H1 (cell line): ENCODE data around the gene S100A10. TPM values are rescaled to one million over a fixed set of nuclear protein-coding genes. Genes with fewer than 3 reads are reported as not detected.

Experiments used
- ATF3 ChIP-seq: IDR thresholded peaks from 2 replicates; pipeline ENCODE4 v1.6.1; 2011; ENCODE audit warnings: low read depth, mild to moderate bottlenecking, low read length; ENCODE audit not compliant: insufficient read depth
- EZH2 ChIP-seq: fragments of 200-600 bp; sonication (generic); IDR thresholded peaks from 2 replicates; pipeline ENCODE4 v1.7.1; 2012; ENCODE audit warnings: low read depth, mild to moderate bottlenecking, moderate library complexity, low read length, inconsistent platforms; ENCODE audit not compliant: severe bottlenecking
- KDM4A ChIP-seq: IDR thresholded peaks from one replicate; pipeline ENCODE4 v1.7.1; 2012; ENCODE audit warnings: low read depth, mild to moderate bottlenecking, moderate library complexity, low read length, inconsistent platforms; ENCODE audit not compliant: severe bottlenecking
- RFX5 ChIP-seq: IDR thresholded peaks from 2 replicates; pipeline ENCODE4 v1.6.1; 2011; ENCODE audit warnings: low read depth, low read length, improper control_type of control experiment, borderline replicate concordance
- SP4 ChIP-seq: IDR thresholded peaks from 2 replicates; pipeline ENCODE4 v1.6.1; 2012; ENCODE audit warnings: low read length, inconsistent platforms
- SRF ChIP-seq: IDR thresholded peaks from 2 replicates; pipeline ENCODE4 v1.6.1; 2011; ENCODE audit warnings: mild to moderate bottlenecking, low read depth, low read length, moderate library complexity
- SUZ12 ChIP-seq: fragments of 200-600 bp; sonication (generic); IDR thresholded peaks from 2 replicates; pipeline ENCODE4 v1.6.1; 2012; ENCODE audit warnings: mild to moderate bottlenecking, inconsistent platforms, low read length, moderate library complexity, mixed read lengths
- polyA plus RNA-seq, 7 experiments: library from polyadenylated mRNA; depleted of rRNA in 3 of 7; stranded (reverse) in 5 of 7; unstranded in 2 of 7; fragments of >200 nt in 5 of 7; fragments of 200-250 nt in 2 of 7; gene quantifications; 1 replicate in 5 of 7; 2 replicates in 1 of 7; 4 replicates in 1 of 7; pipeline versions ENCODE4 v1.2.1 to v1.2.3, GENCODE V29; 2011 to 2013; ENCODE audit warnings: missing spikeins in 2 of 7, mixed read lengths in 2 of 7
- total RNA-seq: library from RNA; stranded (reverse); fragmentation: NEBNext Ultra II Directional; extraction: Animal tissue kit (Norgen Biotek cat#: 25700); gene quantifications from 2 replicates; pipeline ENCODE4 v1.2.1, GENCODE V29; 2021
- TF ChIP-seq, protein P1 (sequence below): fragments of 300-600 bp; sonication (generic); IDR thresholded peaks from 2 replicates; pipeline ENCODE4 v1.7.1; 2012; ENCODE audit warnings: low read length, moderate library complexity, mild to moderate bottlenecking, inconsistent platforms; ENCODE audit not compliant: insufficient replicate concordance

Gene S100A10
- total and polyA plus RNA-seq, 2 of the 8 experiments (the other 6 are each of a cell fraction or from before 2014, with no cell fraction given) = 23.9 to 231 TPM

GRCh38 chr1:152021569-152021968, 27.9 kb upstream of the S100A10 start (continued):
- TF ChIP-seq, protein P1, sequence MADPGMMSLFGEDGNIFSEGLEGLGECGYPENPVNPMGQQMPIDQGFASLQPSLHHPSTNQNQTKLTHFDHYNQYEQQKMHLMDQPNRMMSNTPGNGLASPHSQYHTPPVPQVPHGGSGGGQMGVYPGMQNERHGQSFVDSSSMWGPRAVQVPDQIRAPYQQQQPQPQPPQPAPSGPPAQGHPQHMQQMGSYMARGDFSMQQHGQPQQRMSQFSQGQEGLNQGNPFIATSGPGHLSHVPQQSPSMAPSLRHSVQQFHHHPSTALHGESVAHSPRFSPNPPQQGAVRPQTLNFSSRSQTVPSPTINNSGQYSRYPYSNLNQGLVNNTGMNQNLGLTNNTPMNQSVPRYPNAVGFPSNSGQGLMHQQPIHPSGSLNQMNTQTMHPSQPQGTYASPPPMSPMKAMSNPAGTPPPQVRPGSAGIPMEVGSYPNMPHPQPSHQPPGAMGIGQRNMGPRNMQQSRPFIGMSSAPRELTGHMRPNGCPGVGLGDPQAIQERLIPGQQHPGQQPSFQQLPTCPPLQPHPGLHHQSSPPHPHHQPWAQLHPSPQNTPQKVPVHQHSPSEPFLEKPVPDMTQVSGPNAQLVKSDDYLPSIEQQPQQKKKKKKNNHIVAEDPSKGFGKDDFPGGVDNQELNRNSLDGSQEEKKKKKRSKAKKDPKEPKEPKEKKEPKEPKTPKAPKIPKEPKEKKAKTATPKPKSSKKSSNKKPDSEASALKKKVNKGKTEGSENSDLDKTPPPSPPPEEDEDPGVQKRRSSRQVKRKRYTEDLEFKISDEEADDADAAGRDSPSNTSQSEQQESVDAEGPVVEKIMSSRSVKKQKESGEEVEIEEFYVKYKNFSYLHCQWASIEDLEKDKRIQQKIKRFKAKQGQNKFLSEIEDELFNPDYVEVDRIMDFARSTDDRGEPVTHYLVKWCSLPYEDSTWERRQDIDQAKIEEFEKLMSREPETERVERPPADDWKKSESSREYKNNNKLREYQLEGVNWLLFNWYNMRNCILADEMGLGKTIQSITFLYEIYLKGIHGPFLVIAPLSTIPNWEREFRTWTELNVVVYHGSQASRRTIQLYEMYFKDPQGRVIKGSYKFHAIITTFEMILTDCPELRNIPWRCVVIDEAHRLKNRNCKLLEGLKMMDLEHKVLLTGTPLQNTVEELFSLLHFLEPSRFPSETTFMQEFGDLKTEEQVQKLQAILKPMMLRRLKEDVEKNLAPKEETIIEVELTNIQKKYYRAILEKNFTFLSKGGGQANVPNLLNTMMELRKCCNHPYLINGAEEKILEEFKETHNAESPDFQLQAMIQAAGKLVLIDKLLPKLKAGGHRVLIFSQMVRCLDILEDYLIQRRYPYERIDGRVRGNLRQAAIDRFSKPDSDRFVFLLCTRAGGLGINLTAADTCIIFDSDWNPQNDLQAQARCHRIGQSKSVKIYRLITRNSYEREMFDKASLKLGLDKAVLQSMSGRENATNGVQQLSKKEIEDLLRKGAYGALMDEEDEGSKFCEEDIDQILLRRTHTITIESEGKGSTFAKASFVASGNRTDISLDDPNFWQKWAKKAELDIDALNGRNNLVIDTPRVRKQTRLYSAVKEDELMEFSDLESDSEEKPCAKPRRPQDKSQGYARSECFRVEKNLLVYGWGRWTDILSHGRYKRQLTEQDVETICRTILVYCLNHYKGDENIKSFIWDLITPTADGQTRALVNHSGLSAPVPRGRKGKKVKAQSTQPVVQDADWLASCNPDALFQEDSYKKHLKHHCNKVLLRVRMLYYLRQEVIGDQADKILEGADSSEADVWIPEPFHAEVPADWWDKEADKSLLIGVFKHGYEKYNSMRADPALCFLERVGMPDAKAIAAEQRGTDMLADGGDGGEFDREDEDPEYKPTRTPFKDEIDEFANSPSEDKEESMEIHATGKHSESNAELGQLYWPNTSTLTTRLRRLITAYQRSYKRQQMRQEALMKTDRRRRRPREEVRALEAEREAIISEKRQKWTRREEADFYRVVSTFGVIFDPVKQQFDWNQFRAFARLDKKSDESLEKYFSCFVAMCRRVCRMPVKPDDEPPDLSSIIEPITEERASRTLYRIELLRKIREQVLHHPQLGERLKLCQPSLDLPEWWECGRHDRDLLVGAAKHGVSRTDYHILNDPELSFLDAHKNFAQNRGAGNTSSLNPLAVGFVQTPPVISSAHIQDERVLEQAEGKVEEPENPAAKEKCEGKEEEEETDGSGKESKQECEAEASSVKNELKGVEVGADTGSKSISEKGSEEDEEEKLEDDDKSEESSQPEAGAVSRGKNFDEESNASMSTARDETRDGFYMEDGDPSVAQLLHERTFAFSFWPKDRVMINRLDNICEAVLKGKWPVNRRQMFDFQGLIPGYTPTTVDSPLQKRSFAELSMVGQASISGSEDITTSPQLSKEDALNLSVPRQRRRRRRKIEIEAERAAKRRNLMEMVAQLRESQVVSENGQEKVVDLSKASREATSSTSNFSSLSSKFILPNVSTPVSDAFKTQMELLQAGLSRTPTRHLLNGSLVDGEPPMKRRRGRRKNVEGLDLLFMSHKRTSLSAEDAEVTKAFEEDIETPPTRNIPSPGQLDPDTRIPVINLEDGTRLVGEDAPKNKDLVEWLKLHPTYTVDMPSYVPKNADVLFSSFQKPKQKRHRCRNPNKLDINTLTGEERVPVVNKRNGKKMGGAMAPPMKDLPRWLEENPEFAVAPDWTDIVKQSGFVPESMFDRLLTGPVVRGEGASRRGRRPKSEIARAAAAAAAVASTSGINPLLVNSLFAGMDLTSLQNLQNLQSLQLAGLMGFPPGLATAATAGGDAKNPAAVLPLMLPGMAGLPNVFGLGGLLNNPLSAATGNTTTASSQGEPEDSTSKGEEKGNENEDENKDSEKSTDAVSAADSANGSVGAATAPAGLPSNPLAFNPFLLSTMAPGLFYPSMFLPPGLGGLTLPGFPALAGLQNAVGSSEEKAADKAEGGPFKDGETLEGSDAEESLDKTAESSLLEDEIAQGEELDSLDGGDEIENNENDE = no peak
- TF ChIP-seq SP4 = no peak
- TF ChIP-seq RFX5 = no peak
- TF ChIP-seq ATF3 = no peak
- TF ChIP-seq SRF = no peak
- no peak for TF ChIP-seq SUZ12
- no peak for TF ChIP-seq KDM4A
- TF ChIP-seq EZH2 = no peak
